Measurements from ENCODE around the gene ISM2.

ISM2 gene

DNA sequence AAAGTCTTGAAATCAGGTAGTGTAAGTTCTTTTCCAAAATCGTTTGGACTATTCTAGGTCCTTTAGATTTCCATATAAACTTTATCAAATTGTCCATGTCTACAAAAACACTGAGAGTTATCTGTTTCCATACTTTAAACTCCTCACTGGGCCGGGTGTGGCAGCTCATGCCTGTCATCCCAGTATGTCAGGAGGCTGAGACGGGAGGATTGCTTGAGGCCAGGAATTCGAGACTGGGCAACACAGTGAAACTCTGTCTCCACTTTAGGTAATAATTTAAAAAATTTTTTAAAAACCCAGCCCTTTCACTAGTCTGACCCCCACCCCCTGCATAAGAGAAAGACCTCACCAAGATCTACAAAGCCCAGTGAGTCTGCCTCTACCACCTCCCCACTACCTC is 6.4 kb upstream of the ISM2 start:
- no peak for DNase-seq

DNA sequence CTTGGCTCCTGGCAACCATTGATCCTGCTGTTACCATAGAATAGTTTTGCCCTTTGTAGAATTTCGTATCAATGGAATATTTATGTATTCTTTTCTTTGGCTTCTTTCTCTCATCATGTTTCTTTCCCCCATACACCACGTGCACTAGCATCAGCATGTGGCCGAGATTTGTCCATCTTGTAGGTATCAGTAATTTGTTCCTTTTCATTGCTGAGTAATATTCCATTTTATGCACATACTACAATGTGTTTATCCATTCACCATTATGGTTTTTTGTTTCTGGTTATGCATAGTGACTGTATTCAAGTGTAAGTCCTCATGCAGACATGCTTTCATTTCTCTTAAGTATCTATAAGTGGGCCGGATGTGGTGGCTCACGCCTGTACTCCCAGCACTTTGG is 4.5 kb upstream of the ISM2 start:
- no peak for DNase-seq

DNA sequence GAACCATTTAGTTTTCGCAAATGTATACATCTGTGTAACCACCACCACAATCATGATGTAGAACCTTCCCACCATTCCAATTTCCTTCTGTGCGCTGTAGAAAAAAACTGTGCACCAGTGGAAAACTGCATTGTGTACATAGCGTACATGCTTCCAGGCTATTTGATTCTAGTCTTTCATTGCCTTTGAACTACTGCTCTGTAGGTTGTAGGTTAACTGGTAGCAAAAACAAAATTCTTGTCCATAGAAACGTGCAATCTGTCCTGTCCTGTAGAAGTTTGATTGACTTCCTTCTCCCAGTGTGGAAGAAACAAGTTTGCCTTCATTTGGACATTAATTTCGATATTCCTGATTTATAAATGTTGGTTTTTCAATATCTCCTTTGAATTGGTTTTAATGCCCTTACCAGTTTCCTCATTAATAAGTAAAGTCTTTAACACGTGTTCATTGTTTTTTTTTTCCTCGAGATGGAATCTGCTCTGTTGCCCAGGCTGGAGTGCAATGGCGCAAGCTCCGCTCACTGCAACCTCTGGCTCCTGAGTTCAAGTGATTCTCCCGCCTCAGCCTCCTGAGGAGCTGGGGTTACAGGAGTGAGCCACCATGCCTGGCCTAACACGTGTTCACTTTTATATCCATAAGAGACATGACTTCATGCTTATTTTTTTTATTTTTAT is 3.6 kb upstream of the ISM2 start:
- no peak for DNase-seq

DNA sequence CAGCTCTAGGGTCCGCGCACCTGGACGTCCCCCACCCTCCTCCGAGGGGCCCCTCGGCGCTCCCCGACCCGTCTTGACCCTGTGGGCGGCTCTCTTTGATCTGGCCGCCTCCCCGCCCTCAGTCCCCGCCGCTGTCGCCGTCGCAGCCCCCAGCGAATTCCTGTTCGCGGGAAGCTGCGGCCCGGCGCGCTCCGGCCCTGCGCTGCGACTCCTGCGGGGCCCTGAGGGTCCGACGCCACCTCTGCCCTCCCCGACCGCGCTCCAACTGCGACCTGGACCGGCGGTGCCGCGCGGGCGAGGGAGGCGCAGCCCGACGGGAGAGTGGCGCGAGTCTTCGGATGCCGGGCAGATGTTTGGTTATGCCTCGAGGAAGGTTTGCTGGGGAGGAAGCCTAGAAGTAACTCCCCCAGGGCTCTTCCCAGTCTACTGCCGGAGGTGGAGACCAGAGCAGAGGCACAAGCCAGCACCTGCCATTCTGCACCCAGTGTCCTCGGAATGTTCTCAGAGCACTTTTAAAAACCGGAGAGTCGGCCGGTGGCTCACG is 440 bp upstream of the ISM2 start:
- no peak for DNase-seq

DNA sequence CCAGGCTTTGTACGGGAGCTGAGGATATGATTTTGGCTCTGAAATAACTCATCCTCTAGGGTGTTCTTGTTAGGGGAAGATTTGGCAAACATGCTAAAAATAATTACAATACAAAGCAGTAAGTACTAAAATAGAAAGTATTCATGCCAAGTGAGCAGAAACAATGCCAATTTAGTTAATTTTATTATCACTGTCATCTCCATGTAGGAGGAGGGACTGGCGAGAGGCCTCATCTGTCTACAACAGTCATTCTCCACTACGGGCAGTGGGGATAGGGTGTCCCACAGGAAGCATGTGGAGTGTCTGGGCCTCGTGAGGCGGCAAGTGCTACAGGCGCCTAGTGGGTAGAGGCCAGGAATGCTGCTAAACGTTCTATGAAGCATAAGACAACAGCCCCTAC is 3.3 kb downstream of the ISM2 start:
- no peak for DNase-seq

DNA sequence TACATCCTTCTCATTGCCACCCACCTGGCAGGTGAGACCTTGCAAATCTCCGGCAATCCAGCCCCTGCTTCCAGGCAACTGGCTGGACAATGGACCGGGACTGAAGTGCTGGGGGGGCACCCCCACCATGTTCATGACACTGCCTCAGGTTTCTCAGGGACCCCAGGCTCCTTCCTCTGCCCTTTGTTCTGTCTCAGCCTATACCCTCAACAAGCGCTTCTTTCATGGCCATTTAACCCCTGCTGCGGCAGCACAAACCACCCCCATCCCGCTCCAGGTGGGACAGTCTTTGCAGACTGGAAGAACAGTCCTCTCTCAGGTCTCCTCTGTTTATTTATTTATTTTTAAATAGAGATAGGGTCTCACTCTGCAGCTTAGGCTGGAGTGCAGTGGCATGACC is 7.6 kb downstream of the ISM2 start:
- no peak for DNase-seq

DNA sequence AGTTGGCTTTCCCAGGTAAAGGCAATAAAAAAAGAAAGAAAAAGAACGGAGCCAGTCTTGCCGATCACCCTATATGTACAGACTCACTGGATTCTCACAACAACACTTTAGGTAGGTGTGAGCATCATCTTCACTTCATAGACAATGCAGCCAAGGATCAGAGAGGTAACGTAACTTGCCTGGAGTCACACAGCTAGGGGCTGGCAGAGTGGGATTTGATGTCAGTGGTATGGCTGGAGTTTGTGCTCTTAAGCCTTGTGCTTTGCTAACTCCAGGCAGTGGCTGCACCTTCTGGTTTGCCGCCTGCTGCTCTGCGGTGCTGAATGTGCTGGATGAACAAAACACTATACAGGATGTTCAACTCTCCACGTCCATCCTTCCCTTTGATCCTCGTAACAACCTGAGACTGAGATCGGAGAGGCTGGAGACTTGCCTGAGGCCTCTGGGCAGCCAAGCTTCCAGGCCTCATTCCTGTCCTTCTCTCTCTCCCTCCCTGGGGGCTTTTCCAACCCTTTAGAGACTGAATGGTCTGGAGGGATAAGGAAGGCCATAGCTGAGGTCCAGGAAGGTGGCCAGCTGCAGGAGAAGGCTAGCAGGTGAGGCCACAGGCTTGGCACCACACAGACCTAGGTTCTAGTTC is 8.1 kb downstream of the ISM2 start:
- DNase-seq: no peak

DNA sequence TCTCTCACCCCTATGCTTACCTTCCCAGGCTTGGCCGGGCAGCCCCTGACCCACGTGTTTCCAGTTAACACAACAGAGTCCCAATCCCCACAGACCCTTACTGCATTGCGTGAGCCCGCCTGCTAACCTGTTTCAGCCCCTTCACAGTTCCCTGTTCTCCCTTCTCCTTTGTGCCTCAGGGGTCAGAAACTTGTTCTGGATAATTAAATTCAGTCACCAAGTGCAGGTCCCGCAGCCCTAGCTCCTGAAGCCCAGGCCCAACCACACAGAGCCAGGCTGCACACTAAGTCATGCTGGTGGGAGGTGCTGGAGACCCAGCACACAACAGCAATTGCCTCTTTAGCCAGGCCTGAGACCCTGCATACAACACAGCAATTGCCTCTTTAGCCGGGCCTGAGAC is 9.6 kb downstream of the ISM2 start:
- DNase-seq: no peak

DNA sequence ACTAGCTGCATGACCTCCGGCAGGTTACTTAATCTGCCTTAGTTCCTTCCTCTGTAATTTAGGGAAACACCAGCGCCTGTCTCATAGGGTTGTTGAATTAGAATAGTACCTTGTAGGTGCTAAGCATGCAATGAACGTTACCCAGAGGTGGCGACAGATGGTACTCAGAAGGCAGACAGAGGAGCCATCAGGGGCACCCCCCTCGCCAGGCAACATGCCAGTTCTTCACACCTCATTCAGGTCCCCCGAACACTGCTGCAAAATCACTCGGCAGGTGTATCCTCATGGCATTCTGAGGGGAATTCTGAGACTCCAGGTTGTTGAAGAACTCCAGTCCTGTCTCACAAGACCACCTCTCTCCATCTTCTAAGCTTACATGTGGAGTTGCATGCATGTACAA is 10.1 kb downstream of the ISM2 start:
- no peak for DNase-seq

DNA sequence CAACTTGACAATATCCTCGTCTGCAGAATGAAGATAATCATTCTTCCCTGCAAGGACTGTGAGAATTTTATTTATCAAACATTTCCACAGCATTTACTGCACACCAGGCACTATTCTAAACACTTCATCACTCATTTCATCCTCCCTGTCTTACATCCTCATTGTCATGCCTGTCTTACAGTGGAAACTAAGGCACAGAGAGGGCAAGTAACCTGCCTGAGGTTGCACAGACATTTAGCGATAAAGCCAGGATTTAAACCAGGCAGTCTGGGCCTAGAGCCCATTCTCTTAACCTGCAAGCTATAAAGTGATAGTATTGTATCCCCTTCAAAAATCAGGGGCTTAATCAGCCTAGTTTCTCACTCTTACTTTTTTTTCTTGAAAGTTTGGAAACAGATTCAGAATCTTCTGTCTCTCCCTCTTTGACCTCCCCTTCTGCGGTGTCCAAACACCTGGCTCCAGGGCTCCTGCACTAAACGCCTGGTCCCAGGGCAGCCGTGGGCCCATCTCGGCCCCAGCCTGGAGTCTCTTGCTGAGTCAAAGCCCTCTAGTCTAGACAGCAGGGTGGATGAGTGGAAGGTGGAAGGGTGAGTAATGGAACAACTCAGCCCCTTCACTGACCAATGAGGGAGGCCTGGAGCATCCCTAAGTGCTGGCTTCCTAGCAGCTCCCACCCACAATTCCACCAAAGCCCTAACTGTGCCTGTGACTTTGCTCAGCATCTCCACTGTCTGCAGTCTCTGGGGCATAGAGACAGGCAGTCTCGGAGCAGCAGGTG is 12.5 kb downstream of the ISM2 start:
- DNase-seq: no peak

DNA sequence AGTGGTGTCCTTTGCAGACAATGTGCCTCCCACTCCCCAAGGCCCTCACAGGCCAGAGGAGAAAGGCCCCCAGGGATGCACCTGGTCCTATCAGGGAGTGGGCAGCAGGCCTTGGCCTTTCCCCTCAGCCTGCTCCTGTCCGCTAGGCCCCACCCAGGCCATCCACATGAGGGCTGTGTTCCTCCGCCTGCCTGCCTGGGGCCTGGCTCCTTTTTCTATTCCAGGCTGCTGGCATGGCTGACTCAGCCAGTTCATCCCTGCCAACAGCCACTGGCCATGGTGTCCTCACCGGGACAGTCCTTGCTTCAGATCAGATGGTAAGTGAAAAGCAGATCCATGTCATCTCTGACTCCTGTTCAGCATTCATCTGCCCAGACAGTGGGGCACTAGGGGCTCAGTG is 13.4 kb downstream of the ISM2 start:
- no peak for DNase-seq

DNA sequence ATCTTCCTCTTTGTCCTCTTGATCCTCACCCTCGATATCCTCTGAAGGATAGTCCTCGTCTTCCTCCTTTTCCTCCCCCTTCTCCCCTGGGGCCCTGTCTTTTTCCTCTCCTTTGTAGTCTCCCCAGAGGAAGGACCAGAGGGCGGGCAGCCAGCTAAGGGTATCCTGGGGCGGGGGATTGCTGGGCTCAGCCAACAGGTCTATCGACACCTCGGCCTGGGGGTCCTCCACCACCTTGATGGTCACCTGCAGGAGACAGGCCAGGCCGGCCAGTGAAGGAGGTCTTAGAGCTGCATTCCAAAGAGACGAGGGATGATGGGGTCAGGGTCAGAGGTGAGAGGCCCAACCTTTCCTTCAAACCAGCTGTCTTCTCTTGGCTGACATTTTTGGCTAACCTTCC is 16.2 kb downstream of the ISM2 start:
- no peak for DNase-seq

DNA sequence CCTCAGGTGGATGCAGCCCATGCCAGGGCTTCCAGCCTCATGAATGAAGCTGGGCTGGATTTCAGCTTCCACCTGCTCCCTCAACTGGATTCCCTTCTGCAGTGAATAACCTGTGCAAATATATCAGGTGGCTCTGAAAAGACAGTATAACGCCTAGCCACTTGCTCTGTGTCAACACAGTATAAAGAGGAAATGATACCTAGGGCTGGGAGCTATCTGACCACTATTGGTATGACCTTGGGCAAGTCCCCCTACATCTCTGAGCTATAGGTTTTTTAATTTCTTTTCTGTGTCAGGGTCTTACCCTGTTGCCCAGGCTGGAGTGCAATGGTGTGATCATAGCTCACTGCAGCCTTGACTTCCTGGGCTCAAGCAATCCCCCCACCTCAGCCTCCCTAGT is 19.8 kb downstream of the ISM2 start:
- no peak for DNase-seq

DNA sequence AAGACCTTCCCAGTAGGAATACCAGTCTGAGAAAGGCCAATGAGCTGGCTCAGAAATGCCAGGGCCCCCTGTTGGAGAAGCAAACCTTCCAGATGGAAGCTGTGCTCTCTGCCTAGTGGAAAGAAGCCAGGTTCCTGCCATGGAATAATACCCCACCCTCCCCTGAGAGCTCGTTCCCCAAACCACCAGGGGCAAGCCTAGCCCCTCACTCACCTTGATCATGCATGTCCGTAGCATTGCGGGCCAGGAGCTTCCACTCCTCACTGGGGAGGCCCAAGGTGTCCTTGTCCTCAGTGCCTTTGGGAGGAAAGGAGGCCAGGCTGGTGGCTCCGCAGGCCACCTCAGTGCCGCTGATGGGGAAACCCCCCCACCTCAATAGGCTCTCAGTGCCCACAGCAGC is 20.6 kb downstream of the ISM2 start:
- no peak for DNase-seq

DNA sequence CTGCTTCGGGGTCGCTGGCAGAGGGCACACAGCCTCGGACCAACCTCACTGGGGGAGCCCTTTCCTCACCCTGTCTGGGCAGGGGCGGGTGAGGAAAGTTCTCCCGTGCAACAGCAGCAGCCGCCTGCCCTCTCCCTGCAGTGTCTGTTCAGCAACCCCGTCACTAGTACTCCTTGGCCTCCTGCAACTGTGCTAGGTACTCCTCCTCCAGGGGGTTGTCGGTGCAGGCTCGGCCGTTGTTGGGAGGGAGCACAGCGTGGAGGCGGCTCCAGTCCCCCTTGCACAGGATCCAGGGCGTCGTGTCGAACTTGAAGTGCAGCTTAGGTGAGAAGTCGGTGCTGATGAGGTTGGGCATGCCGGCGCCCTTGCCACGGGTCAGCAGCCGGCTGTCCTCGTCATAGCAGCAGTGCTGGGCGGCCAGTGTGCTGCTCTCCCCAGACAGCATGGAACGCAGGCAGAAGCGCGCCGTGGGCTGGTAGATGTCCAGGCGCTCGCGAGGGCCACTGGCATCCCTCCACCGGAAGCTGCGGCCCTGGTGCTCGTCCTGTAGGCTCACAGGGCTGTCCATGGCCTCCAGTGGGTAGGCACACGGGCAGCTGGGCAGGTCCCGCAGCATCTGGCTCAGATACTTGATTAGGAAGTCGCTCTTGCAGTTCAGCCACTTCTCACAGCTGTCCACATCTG is 23.0 kb downstream of the ISM2 start:
- DNase-seq: no peak

DNA sequence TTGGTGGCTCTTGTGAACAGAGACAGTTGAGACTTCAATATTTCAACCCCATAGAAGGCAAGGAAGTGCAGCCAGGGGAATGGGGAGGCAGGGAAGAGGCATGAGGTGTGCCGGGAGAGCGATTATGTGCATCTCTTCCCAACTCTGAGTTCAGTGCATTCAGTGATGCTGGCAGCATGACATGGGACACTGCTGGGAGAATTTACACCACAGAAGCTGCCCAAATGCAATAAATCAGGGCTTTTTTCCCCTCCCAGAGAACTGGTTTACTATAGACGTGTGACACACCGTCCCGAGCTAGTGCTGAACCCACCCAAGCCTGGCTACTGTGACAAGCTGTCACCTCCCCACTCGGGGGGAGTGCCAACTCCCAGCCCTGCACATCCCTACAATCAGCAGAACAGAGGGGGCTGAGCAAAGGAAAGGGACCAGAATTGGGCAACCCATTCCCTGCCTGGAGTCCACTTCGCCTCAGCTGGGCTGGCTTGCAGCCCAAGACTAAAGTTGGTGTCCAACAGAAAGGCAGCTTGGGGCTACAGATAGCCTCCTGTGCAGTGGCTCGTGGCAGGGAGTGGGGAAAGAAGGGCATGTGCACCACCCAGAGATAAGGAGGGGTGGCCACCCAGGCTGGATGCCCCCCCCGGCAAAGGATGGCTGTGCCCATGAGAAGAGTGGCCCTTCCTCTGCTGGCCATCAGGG is 24.0 kb downstream of the ISM2 start:
- DNase-seq: no peak

DNA sequence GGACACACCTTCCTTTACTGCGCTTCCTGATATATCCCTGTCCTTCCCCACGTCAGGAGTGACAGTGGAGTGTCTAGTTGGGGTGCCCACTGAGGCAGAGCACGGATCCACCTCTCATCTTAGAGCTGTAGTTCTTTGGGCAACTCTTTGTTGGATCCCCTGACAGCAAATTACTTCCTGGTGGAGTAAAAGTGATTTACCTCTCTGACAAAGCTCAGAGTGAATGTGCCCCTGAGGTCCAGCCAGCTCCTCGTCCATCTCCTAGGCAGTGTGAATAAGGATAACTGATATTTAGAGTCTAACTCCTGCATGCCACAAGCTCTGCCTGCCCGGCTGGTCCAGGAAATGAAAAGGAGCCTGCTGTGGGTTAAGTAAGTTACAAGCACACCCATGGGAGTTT is 24.7 kb downstream of the ISM2 start:
- no peak for DNase-seq

DNA sequence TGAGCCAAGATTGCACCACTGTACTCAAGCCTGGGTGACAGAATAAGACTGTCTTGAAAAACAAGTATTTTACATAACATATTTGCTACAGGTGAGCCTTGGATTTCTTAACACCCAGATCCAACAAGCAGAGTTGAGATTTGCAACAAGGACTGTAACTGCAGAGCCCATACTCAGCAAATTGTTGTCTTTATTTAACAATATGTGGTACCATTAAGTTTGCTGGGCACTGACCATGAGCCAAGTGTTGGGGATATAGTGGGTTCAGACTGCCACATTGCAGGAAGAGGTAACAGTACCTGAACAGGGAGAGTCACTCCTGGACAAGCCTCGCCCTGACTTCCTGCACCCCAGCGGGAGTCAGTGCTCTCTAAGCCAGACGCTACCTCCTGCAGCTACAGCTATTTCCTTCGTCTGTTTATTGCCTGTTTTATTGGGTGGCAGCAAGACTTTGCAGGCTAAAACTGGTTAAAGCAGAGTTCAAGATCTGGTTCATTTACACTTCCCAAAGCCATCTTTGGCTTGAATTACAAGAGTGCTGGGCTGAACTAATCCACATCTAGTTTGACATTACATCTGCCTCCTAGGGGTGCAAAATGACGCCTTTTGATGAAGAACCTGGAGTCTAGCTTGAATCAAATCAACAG is 28.3 kb downstream of the ISM2 start:
- DNase-seq: no peak

DNA sequence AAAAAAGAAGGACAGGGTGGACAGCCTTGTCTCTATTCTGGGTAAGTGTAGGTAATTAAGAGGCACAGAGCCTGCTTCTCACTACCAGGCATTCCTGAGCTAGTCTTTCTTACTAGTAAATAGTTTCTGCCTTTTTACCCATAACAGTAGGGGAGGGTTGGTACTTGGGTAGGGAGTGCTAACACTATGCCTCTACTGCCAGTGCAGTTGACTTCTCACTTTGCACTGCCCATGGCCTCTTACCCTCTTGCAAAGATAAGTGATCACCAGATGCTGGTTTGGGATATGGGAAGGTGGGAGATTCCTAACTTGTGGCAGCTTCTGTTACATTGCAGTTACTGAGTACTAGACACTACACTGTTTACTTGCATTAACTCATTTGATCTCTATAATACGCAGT is 29.1 kb downstream of the ISM2 start:
- no peak for DNase-seq

DNA sequence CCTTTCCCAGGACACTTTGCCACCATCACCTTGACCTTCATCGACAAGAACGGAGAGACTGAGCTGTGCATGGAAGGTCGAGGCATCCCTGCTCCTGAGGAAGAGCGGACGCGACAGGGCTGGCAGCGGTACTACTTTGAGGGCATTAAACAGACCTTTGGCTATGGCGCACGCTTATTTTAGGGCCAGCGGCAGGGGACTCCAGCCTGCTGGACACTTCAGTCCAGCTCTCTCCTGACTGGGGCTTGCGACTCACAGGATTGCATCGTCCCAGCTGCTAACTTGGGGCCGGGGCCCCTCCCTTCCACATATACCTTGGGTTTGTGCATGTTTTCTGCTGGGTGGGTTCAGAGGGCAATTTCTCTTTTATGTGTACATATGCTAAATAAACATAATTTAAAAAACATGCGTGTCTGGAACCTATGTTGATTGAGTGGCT is 29.5 kb downstream of the ISM2 start:
- no peak for DNase-seq

DNA sequence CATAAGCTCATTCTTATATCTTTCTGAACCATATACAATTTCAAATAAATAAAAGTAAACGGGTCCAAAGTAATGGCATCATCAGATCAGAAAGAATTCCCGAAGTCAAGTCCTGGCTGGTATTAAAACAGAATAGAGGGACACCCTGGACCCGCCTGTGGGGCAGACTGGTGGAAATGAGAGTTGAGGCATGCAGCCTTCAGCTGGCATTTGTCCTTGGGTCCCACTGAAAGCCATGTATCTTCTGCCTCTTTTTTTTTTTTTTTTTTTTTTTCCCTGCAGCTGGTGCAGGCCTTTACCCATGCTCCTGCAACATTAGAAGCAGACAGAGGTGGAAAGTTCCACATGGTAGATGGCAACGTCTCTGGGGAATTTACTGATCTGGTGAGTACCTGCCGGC is 30.8 kb downstream of the ISM2 start:
- DNase-seq: no peak

DNA sequence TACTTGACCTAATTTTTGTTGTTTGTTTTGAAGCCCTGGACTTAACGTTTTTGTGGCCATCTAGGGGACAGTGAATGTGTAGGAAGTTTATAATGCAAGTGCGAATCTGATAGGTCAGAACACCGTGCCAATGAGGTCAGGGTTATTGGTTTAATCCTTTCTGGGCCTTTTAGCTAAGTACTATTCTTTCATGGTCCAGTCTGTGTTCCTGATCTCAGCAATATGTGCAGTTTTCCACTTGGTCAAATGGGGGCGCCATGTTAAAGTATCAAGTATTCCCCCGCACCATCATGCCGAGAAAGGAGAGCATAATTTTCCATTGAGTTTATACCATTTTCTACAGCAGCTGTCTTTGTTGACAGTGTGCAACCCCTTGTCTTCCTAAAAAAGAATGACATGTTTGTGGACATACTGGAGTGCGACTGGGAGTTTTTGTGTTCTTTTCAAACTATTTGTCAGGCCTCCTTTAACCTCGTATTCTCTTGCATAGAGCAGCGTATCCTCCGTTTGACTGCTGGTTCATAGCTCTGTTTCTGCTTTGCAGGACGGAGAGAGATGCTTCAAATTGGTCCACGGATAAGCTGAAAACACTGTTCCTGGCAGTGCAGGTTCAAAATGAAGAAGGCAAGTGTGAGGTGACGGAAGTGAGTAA is 39.4 kb downstream of the ISM2 start:
- no peak for DNase-seq

All from right forelimb (tissue), 1 donor.